Measurements from ENCODE around the gene VPS51. TPM values are rescaled to one million over a fixed set of nuclear protein-coding genes. Genes with fewer than 3 reads are reported as not detected.

Gene VPS51
- total and polyA plus RNA-seq, 2 of the 13 experiments (the other 11 are each of a cell fraction or from before 2014, with no cell fraction given), result 76.3 to 90.6 TPM

DNA sequence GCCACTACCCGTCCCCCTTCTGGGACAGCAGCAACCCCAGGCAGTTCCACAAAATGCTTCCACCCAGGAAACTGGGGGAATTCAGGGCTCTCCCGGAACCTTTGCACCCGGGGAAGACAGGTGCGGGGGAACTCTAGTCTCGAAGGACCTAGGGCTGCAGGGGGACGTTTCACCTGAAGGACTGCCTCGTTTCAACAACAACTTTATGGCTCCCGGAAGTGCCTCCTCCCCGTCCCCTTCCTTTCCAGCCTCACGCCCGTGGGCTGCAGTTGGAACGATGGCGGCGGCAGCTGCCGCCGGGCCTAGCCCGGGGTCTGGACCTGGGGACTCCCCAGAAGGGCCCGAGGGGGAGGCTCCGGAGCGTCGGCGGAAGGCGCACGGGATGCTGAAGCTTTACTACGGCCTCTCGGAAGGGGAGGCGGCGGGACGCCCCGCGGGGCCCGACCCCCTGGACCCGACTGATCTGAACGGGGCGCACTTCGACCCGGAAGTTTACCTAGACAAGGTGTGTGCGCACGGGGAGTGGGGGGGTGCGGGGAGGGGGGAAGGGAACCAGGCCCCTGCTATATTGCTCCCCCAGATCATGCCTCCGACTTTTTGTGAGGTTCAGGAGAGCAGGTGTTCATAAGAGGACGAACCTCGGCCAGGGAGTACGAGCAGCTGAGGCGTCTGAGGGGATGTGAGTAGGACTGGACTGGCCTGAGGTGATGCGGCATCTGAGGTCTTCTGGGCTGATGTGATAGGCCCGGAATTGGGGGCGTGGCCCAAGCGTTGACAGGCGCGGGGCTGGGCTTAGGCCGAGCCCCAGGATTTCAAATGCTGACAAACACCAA, at the start of gene VPS51 (continued):
- TF ChIP-seq ZNF276 (CRISPR knock-in tag; IDR thresholded peaks at IDR 0.05; ENCODE audit: low read depth) (peak; percentile 64; the same call in 1 of the 2 replicates), HOXA9 (CRISPR knock-in tag; IDR thresholded peaks at IDR 0.05; ENCODE audit: borderline replicate concordance) (no peak), ZBTB38 (CRISPR knock-in tag; IDR thresholded peaks at IDR 0.05) (peak; percentile 70; the same call in 1 of the 2 replicates), ZNF224 (CRISPR knock-in tag; IDR thresholded peaks at IDR 0.05) (peak; percentile 67; the same call in 1 of the 2 replicates), NR3C1 (CRISPR knock-in tag; IDR thresholded peaks at IDR 0.05) (no peak), POGZ (CRISPR knock-in tag; IDR thresholded peaks at IDR 0.05) (peak; percentile 81), CHCHD3 (CRISPR knock-in tag; IDR thresholded peaks at IDR 0.05) (no peak), JUN (CRISPR knock-in tag; IDR thresholded peaks at IDR 0.05) (no peak), SP2 (CRISPR knock-in tag; IDR thresholded peaks at IDR 0.05) (peak; percentile 69), MATR3 (CRISPR knock-in tag; IDR thresholded peaks at IDR 0.05) (no peak), POLR2G (IDR thresholded peaks at IDR 0.05; ENCODE audit: low read depth, low read length) (peak; percentile 93)
- TF ChIP-seq, protein P1, sequence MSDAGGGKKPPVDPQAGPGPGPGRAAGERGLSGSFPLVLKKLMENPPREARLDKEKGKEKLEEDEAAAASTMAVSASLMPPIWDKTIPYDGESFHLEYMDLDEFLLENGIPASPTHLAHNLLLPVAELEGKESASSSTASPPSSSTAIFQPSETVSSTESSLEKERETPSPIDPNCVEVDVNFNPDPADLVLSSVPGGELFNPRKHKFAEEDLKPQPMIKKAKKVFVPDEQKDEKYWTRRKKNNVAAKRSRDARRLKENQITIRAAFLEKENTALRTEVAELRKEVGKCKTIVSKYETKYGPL (CRISPR knock-in tag; IDR thresholded peaks at IDR 0.05), result no peak
- TF ChIP-seq, protein P2, sequence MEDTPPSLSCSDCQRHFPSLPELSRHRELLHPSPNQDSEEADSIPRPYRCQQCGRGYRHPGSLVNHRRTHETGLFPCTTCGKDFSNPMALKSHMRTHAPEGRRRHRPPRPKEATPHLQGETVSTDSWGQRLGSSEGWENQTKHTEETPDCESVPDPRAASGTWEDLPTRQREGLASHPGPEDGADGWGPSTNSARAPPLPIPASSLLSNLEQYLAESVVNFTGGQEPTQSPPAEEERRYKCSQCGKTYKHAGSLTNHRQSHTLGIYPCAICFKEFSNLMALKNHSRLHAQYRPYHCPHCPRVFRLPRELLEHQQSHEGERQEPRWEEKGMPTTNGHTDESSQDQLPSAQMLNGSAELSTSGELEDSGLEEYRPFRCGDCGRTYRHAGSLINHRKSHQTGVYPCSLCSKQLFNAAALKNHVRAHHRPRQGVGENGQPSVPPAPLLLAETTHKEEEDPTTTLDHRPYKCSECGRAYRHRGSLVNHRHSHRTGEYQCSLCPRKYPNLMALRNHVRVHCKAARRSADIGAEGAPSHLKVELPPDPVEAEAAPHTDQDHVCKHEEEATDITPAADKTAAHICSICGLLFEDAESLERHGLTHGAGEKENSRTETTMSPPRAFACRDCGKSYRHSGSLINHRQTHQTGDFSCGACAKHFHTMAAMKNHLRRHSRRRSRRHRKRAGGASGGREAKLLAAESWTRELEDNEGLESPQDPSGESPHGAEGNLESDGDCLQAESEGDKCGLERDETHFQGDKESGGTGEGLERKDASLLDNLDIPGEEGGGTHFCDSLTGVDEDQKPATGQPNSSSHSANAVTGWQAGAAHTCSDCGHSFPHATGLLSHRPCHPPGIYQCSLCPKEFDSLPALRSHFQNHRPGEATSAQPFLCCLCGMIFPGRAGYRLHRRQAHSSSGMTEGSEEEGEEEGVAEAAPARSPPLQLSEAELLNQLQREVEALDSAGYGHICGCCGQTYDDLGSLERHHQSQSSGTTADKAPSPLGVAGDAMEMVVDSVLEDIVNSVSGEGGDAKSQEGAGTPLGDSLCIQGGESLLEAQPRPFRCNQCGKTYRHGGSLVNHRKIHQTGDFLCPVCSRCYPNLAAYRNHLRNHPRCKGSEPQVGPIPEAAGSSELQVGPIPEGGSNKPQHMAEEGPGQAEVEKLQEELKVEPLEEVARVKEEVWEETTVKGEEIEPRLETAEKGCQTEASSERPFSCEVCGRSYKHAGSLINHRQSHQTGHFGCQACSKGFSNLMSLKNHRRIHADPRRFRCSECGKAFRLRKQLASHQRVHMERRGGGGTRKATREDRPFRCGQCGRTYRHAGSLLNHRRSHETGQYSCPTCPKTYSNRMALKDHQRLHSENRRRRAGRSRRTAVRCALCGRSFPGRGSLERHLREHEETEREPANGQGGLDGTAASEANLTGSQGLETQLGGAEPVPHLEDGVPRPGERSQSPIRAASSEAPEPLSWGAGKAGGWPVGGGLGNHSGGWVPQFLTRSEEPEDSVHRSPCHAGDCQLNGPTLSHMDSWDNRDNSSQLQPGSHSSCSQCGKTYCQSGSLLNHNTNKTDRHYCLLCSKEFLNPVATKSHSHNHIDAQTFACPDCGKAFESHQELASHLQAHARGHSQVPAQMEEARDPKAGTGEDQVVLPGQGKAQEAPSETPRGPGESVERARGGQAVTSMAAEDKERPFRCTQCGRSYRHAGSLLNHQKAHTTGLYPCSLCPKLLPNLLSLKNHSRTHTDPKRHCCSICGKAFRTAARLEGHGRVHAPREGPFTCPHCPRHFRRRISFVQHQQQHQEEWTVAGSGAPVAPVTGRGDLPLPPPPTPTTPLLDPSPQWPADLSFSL (CRISPR knock-in tag; IDR thresholded peaks at IDR 0.05), result no peak
